NB4 (cell line): ENCODE data around the gene MORC2.

Experiments used
- MYC ChIP-seq: IDR thresholded peaks from 2 replicates; pipeline ENCODE4 v1.6.1; 2011; ENCODE audit warnings: low read depth, low read length
- TF ChIP-seq, protein P1 (sequence below): IDR thresholded peaks from one replicate; pipeline ENCODE4 v1.5.1; 2012; ENCODE audit warnings: low read depth, low read length

DNA sequence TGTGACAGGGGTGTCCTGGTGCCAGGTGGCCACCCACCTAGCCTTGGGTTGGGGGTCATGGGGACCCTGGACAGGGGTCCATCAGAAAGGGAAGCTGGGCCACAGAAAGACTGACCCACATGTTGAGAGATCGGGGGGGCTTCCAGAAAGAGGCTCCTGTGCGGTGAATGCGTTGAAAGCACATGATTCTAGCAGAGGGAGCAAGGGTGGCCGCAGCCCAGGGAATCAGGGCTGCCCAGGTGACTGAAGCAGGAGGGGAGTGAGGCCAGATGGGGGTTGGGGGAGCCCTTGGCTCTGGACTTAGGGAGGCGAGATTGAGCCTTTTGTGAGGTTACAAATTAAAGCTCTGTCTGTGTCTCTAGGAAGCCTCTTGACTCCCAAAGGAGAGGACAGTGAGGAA lies 80.7 kb downstream of the MORC2 start:
- TF ChIP-seq MYC = no peak
- TF ChIP-seq, protein P1, sequence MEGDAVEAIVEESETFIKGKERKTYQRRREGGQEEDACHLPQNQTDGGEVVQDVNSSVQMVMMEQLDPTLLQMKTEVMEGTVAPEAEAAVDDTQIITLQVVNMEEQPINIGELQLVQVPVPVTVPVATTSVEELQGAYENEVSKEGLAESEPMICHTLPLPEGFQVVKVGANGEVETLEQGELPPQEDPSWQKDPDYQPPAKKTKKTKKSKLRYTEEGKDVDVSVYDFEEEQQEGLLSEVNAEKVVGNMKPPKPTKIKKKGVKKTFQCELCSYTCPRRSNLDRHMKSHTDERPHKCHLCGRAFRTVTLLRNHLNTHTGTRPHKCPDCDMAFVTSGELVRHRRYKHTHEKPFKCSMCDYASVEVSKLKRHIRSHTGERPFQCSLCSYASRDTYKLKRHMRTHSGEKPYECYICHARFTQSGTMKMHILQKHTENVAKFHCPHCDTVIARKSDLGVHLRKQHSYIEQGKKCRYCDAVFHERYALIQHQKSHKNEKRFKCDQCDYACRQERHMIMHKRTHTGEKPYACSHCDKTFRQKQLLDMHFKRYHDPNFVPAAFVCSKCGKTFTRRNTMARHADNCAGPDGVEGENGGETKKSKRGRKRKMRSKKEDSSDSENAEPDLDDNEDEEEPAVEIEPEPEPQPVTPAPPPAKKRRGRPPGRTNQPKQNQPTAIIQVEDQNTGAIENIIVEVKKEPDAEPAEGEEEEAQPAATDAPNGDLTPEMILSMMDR = no peak
